ENCODE measurements around the gene RLN3.
"Not testable (repeated sequence)": the region's sequence is repeated elsewhere in the genome, so short reads cannot be mapped to it uniquely, and the experiment has no call there.

RLN3 gene

GRCh38 chr19:14048443-14049153, 20.6 kb downstream of the RLN3 start:
- H3K4me3 ChIP-seq (ENCODE audit: low read depth, low read length) = no peak overlapping the region
- no peak overlapping the region for H3K9ac ChIP-seq (ENCODE audit: low read length)
- H3K36me3 ChIP-seq (ENCODE audit: control insufficient read depth, insufficient read depth, low read length) = peaks cover 14% of the 10 kb centered on the region
- peaks cover 3% of the 10 kb centered on the region; the same call in 1 of the 2 replicates for H3K4me1 ChIP-seq (ENCODE audit: control insufficient read depth, insufficient read depth, low read length)
- no peaks in the 10 kb centered on the region for H3K9me3 ChIP-seq (ENCODE audit: control insufficient read depth, insufficient read depth, low read depth, low read length)
- no peaks in the 10 kb centered on the region for H3K27me3 ChIP-seq (ENCODE audit: control insufficient read depth, insufficient read depth, low read length)
- no peak overlapping the region for H3K27ac ChIP-seq (ENCODE audit: low read depth, low read length)

- Histone ChIP-seq H3K27me3 (ENCODE audit: control insufficient read depth, insufficient read depth, low read length) (no peaks in the 10 kb centered on the region), H3K9me3 (ENCODE audit: control insufficient read depth, insufficient read depth, low read depth, low read length) (no peaks in the 10 kb centered on the region), H3K36me3 (ENCODE audit: control insufficient read depth, insufficient read depth, low read length) (peaks cover 14% of the 10 kb centered on the region), H3K9ac (ENCODE audit: low read length) (no peak overlapping the region), H3K4me3 (ENCODE audit: low read depth, low read length) (no peak overlapping the region), H3K4me1 (ENCODE audit: control insufficient read depth, insufficient read depth, low read length) (peaks cover 3% of the 10 kb centered on the region; the same call in 1 of the 2 replicates), H3K27ac (ENCODE audit: low read depth, low read length) (no peak overlapping the region)
Measured at GRCh38 chr19:14050512-14050911, 22.6 kb downstream of the RLN3 start.

GRCh38 chr19:14050961-14051360, 23.0 kb downstream of the RLN3 start:
- not testable (repeated sequence) for H3K9ac ChIP-seq (ENCODE audit: low read length); H3K4me3 ChIP-seq (ENCODE audit: low read depth, low read length); H3K27ac ChIP-seq (ENCODE audit: low read depth, low read length); H3K27me3 ChIP-seq (ENCODE audit: control insufficient read depth, insufficient read depth, low read length); H3K4me1 ChIP-seq (ENCODE audit: control insufficient read depth, insufficient read depth, low read length); H3K9me3 ChIP-seq (ENCODE audit: control insufficient read depth, insufficient read depth, low read depth, low read length)
- H3K36me3 ChIP-seq (ENCODE audit: control insufficient read depth, insufficient read depth, low read length) = peaks cover 14% of the 10 kb centered on the region

- Histone ChIP-seq H3K9me3 (ENCODE audit: control insufficient read depth, insufficient read depth, low read depth, low read length) (no peaks in the 10 kb centered on the region), H3K4me1 (ENCODE audit: control insufficient read depth, insufficient read depth, low read length) (peaks cover 3% of the 10 kb centered on the region; the same call in 1 of the 2 replicates), H3K9ac (ENCODE audit: low read length) (no peak overlapping the region), H3K27me3 (ENCODE audit: control insufficient read depth, insufficient read depth, low read length) (no peaks in the 10 kb centered on the region), H3K36me3 (ENCODE audit: control insufficient read depth, insufficient read depth, low read length) (peaks cover 10% of the 10 kb centered on the region), H3K27ac (ENCODE audit: low read depth, low read length) (no peak overlapping the region), H3K4me3 (ENCODE audit: low read depth, low read length) (no peak overlapping the region)
Measured at GRCh38 chr19:14051980-14052379, 24.0 kb downstream of the RLN3 start.

- H3K4me3 ChIP-seq (ENCODE audit: low read depth, low read length) = no peak overlapping the region
- peaks cover 10% of the 10 kb centered on the region for H3K36me3 ChIP-seq (ENCODE audit: control insufficient read depth, insufficient read depth, low read length)
- no peaks in the 10 kb centered on the region for H3K27me3 ChIP-seq (ENCODE audit: control insufficient read depth, insufficient read depth, low read length)
Measured at GRCh38 chr19:14052470-14052869, 24.5 kb downstream of the RLN3 start.

GRCh38 chr19:14053032-14053431, 25.1 kb downstream of the RLN3 start:
- Histone ChIP-seq H3K27ac (ENCODE audit: low read depth, low read length) (no peak overlapping the region), H3K27me3 (ENCODE audit: control insufficient read depth, insufficient read depth, low read length) (peaks cover 2% of the 10 kb centered on the region; the same call in 1 of the 2 replicates), H3K4me3 (ENCODE audit: low read depth, low read length) (no peak overlapping the region), H3K9me3 (ENCODE audit: control insufficient read depth, insufficient read depth, low read depth, low read length) (no peaks in the 10 kb centered on the region), H3K36me3 (ENCODE audit: control insufficient read depth, insufficient read depth, low read length) (peaks cover 10% of the 10 kb centered on the region), H3K4me1 (ENCODE audit: control insufficient read depth, insufficient read depth, low read length) (peaks cover 4% of the 10 kb centered on the region; the same call in 1 of the 2 replicates), H3K9ac (ENCODE audit: low read length) (no peak overlapping the region)

More at GRCh38 chr19:14052470-14052869, 24.5 kb downstream of the RLN3 start:
- H3K27ac ChIP-seq (ENCODE audit: low read depth, low read length) = no peak overlapping the region
- H3K4me1 ChIP-seq (ENCODE audit: control insufficient read depth, insufficient read depth, low read length) = peaks cover 3% of the 10 kb centered on the region; the same call in 1 of the 2 replicates
- no peak overlapping the region for H3K9ac ChIP-seq (ENCODE audit: low read length)
- H3K9me3 ChIP-seq (ENCODE audit: control insufficient read depth, insufficient read depth, low read depth, low read length) = no peaks in the 10 kb centered on the region

- H3K9me3 ChIP-seq (ENCODE audit: control insufficient read depth, insufficient read depth, low read depth, low read length) = no peaks in the 10 kb centered on the region
- peaks cover 7% of the 10 kb centered on the region for H3K27me3 ChIP-seq (ENCODE audit: control insufficient read depth, insufficient read depth, low read length)
- no peak overlapping the region for H3K27ac ChIP-seq (ENCODE audit: low read depth, low read length)
- peaks cover 5% of the 10 kb centered on the region; the same call in 1 of the 2 replicates for H3K4me1 ChIP-seq (ENCODE audit: control insufficient read depth, insufficient read depth, low read length)
- peaks cover 10% of the 10 kb centered on the region for H3K36me3 ChIP-seq (ENCODE audit: control insufficient read depth, insufficient read depth, low read length)
- no peak overlapping the region for H3K9ac ChIP-seq (ENCODE audit: low read length)
- H3K4me3 ChIP-seq (ENCODE audit: low read depth, low read length) = no peak overlapping the region
Measured at GRCh38 chr19:14053500-14053899, 25.6 kb downstream of the RLN3 start.

GRCh38 chr19:14054099-14054498, 26.2 kb downstream of the RLN3 start:
- peaks cover 5% of the 10 kb centered on the region; the same call in 1 of the 2 replicates for H3K4me1 ChIP-seq (ENCODE audit: control insufficient read depth, insufficient read depth, low read length)
- H3K4me3 ChIP-seq (ENCODE audit: low read depth, low read length) = no peak overlapping the region
- no peak overlapping the region for H3K9ac ChIP-seq (ENCODE audit: low read length)

GRCh38 chr19:14054721-14055120, 26.8 kb downstream of the RLN3 start:
- Histone ChIP-seq H3K27me3 (ENCODE audit: control insufficient read depth, insufficient read depth, low read length) (peaks cover 18% of the 10 kb centered on the region), H3K9me3 (ENCODE audit: control insufficient read depth, insufficient read depth, low read depth, low read length) (no peaks in the 10 kb centered on the region), H3K4me1 (ENCODE audit: control insufficient read depth, insufficient read depth, low read length) (peaks cover 5% of the 10 kb centered on the region; the same call in 1 of the 2 replicates), H3K9ac (ENCODE audit: low read length) (no peak overlapping the region), H3K4me3 (ENCODE audit: low read depth, low read length) (no peak overlapping the region), H3K36me3 (ENCODE audit: control insufficient read depth, insufficient read depth, low read length) (peaks cover 10% of the 10 kb centered on the region), H3K27ac (ENCODE audit: low read depth, low read length) (no peak overlapping the region)

More at GRCh38 chr19:14054099-14054498, 26.2 kb downstream of the RLN3 start:
- Histone ChIP-seq H3K27ac (ENCODE audit: low read depth, low read length) (no peak overlapping the region), H3K9me3 (ENCODE audit: control insufficient read depth, insufficient read depth, low read depth, low read length) (no peaks in the 10 kb centered on the region), H3K36me3 (ENCODE audit: control insufficient read depth, insufficient read depth, low read length) (peaks cover 10% of the 10 kb centered on the region), H3K27me3 (ENCODE audit: control insufficient read depth, insufficient read depth, low read length) (peaks cover 12% of the 10 kb centered on the region)

- H3K9ac ChIP-seq (ENCODE audit: low read length) = no peak overlapping the region
- H3K27ac ChIP-seq (ENCODE audit: low read depth, low read length) = no peak overlapping the region
- no peak overlapping the region for H3K4me3 ChIP-seq (ENCODE audit: low read depth, low read length)
- peaks cover 9% of the 10 kb centered on the region for H3K36me3 ChIP-seq (ENCODE audit: control insufficient read depth, insufficient read depth, low read length)
- H3K4me1 ChIP-seq (ENCODE audit: control insufficient read depth, insufficient read depth, low read length) = peaks cover 5% of the 10 kb centered on the region; the same call in 1 of the 2 replicates
- no peaks in the 10 kb centered on the region for H3K9me3 ChIP-seq (ENCODE audit: control insufficient read depth, insufficient read depth, low read depth, low read length)
- peaks cover 22% of the 10 kb centered on the region for H3K27me3 ChIP-seq (ENCODE audit: control insufficient read depth, insufficient read depth, low read length)
Measured at GRCh38 chr19:14055396-14055795, 27.4 kb downstream of the RLN3 start.

- peaks cover 6% of the 10 kb centered on the region; the same call in 1 of the 2 replicates for H3K36me3 ChIP-seq (ENCODE audit: control insufficient read depth, insufficient read depth, low read length)
- peaks cover 5% of the 10 kb centered on the region; the same call in 1 of the 2 replicates for H3K4me1 ChIP-seq (ENCODE audit: control insufficient read depth, insufficient read depth, low read length)
- no peak overlapping the region for H3K27ac ChIP-seq (ENCODE audit: low read depth, low read length)
- no peak overlapping the region for H3K4me3 ChIP-seq (ENCODE audit: low read depth, low read length)
- no peak overlapping the region for H3K9ac ChIP-seq (ENCODE audit: low read length)
- H3K9me3 ChIP-seq (ENCODE audit: control insufficient read depth, insufficient read depth, low read depth, low read length) = no peaks in the 10 kb centered on the region
- peaks cover 22% of the 10 kb centered on the region for H3K27me3 ChIP-seq (ENCODE audit: control insufficient read depth, insufficient read depth, low read length)
Measured at GRCh38 chr19:14056069-14056666, 28.2 kb downstream of the RLN3 start.

All from HUES6 (cell line).